Measurements from ENCODE around the gene TEX14.
A peak's percentile ranks its signal among the peaks of the same experiment; 100 is the strongest.
"Not testable (repeated sequence)": the region's sequence is repeated elsewhere in the genome, so short reads cannot be mapped to it uniquely, and the experiment has no call there.

Gene TEX14

DNA sequence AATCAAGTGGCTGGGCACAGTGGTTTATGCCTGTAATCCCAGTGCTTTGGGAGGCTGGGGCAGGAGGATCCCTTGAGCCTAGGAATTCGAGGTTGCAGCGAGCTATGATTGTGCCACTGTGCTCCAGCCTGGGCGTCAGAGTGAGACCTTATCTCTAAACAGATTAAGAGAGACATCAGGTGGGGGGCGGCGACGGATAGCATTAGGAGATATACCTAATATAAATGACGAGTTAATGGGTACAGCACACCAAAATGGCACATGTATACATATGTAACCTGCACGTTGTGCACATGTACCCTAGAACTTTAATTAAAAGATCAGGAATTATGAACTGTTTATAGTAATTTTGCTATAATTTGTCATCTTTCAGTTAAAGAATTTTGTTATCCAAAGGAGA, 10.9 kb upstream of the TEX14 start:
- DNase-seq (ENCODE audit: low spot score in 2 of 2) (no peak), ATAC-seq (replicated peaks; ENCODE audit: extremely low read depth, poor library complexity, severe bottlenecking) (no peak)
- no peak overlapping the region for H3K27ac Mint-ChIP-seq (ENCODE audit: low read depth)

DNA sequence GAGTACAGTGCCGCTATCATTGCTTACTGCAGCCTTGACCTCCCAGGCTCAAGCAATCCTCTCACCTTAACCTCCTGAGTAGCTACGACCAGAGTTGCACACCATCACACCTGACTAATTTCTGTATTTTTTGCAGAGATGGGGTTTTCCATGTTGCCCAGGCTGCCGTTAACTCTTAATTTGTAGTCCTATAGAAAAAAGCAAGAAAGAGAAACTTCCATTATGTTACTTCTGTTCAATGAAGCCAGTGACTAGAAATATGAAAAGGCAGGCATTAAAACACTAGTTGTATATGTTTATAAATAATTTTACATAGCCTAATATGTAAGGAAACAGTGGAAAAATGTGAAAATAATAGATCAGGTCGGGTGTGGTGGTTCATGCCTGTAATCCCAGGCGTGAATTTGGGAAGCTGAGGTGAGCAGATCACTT, 10.2 kb upstream of the TEX14 start:
- ATAC-seq (replicated peaks; ENCODE audit: extremely low read depth, poor library complexity, severe bottlenecking): no peak
- H3K4me3 Mint-ChIP-seq: no peak overlapping the region
- no peaks in the 10 kb centered on the region for H3K9me3 Mint-ChIP-seq
- no peaks in the 10 kb centered on the region for H3K27me3 Mint-ChIP-seq
- H3K36me3 Mint-ChIP-seq (ENCODE audit: insufficient read depth): peaks cover 19% of the 10 kb centered on the region
- peaks cover 7% of the 10 kb centered on the region for H3K4me1 Mint-ChIP-seq
- DNase-seq (ENCODE audit: low spot score in 2 of 2): no peak
- no peak overlapping the region for H3K27ac Mint-ChIP-seq (ENCODE audit: low read depth)

More for the DNA sequence above, 10.9 kb upstream of the TEX14 start:
- Mint-ChIP-seq H3K9me3 (no peaks in the 10 kb centered on the region), H3K36me3 (ENCODE audit: insufficient read depth) (peaks cover 17% of the 10 kb centered on the region), H3K27me3 (no peaks in the 10 kb centered on the region), H3K4me1 (peaks cover 7% of the 10 kb centered on the region), H3K4me3 (no peak overlapping the region)

DNA sequence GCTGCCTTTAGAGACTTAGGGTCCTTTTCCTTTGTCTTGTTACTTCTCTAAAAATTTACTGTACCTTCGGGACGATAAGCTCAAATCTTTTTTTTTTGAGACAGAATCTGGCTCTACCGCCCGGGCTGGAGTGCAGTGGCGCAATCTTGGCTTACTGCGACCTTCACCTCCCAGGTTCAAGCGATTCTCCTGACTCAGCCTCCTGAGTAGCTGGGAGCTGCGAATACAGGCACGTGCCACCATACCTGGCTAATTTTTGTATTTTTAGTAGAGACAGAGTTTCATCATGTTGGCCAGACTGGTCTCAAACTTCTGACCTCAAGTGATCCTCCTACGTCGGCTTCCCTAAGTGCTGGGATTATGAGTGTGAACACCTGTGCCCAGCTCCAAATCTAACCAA, 7.9 kb upstream of the TEX14 start:
- no peaks in the 10 kb centered on the region for H3K9me3 Mint-ChIP-seq
- H3K4me1 Mint-ChIP-seq: no peaks in the 10 kb centered on the region
- H3K36me3 Mint-ChIP-seq (ENCODE audit: insufficient read depth): peaks cover 18% of the 10 kb centered on the region
- ATAC-seq (replicated peaks; ENCODE audit: extremely low read depth, poor library complexity, severe bottlenecking): no peak
- H3K4me3 Mint-ChIP-seq: no peak overlapping the region
- DNase-seq (ENCODE audit: low spot score in 2 of 2): no peak
- H3K27ac Mint-ChIP-seq (ENCODE audit: low read depth): no peak overlapping the region
- H3K27me3 Mint-ChIP-seq: no peaks in the 10 kb centered on the region

DNA sequence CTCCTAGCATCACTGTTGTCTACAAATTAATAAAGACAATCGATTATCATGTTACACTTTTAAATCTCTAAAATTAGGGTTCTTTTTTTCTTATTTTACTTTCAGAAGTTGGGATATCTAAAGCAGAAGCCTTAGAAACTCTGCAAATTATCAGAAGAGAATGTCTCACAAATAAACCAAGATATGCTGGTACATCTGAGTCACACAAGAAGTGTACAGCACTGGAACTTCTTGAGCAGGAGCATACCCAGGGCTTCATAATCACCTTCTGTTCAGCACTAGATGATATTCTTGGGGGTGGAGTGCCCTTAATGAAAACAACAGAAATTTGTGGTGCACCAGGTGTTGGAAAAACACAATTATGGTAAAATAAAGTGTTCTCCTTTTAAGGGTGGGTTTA, 3.0 kb upstream of the TEX14 start:
- H3K36me3 Mint-ChIP-seq (ENCODE audit: insufficient read depth): peaks cover 14% of the 10 kb centered on the region
- H3K4me1 Mint-ChIP-seq: peaks cover 17% of the 10 kb centered on the region
- DNase-seq (ENCODE audit: low spot score in 2 of 2): no peak
- H3K27ac Mint-ChIP-seq (ENCODE audit: low read depth): no peak overlapping the region
- no peak overlapping the region for H3K4me3 Mint-ChIP-seq
- H3K27me3 Mint-ChIP-seq: no peaks in the 10 kb centered on the region
- ATAC-seq (replicated peaks; ENCODE audit: extremely low read depth, poor library complexity, severe bottlenecking): no peak
- no peaks in the 10 kb centered on the region for H3K9me3 Mint-ChIP-seq

DNA sequence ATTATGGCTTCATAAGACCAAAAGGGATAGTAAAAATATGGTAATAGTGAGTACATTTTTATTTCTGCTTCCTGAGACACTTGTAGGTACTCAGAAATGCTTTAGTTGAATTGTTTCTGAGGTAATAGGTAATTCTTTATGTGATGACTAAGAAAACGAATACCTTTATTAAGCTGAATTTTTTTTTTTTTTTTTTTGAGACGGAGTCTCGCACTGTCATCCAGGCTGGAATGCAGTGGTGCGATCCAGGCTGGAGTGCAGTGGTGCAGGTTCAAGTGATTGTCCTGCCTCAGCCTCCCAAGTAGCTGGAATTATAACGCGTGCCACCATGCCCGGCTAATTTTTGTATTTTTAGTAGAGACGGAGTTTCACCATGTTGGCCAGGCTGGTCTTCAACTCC, 2.5 kb upstream of the TEX14 start:
- no peak for ATAC-seq (replicated peaks; ENCODE audit: extremely low read depth, poor library complexity, severe bottlenecking)
- peaks cover 17% of the 10 kb centered on the region for H3K4me1 Mint-ChIP-seq
- H3K9me3 Mint-ChIP-seq: no peaks in the 10 kb centered on the region
- H3K27me3 Mint-ChIP-seq: no peaks in the 10 kb centered on the region
- DNase-seq (ENCODE audit: low spot score in 2 of 2): no peak
- H3K4me3 Mint-ChIP-seq: no peak overlapping the region
- H3K27ac Mint-ChIP-seq (ENCODE audit: low read depth): peak overlapping the region; percentile 90
- H3K36me3 Mint-ChIP-seq (ENCODE audit: insufficient read depth): peaks cover 10% of the 10 kb centered on the region

DNA sequence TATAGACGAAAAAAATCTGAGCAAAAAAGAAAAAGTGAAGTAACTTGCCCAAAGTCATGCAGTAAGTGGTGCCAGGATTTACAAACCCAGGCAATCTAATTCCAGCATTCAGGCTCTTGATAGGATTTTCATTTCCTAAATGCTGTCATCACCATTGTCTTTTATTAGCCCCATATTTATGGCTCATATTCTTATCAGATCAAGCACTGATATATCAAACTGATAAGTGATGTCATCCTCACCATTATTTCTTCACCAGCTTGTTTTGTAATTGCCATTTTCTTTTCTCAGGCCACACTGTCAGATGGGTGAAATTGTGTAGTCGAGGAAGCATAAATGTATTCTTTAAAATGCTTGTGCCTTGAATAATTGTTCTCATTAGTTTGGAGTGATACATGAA, 1.9 kb upstream of the TEX14 start:
- Mint-ChIP-seq H3K4me1 (peaks cover 17% of the 10 kb centered on the region), H3K4me3 (peak overlapping the region; percentile 93), H3K9me3 (no peaks in the 10 kb centered on the region), H3K27me3 (no peaks in the 10 kb centered on the region), H3K27ac (ENCODE audit: low read depth) (peak overlapping the region; percentile 90), H3K36me3 (ENCODE audit: insufficient read depth) (peaks cover 10% of the 10 kb centered on the region)
- ATAC-seq (replicated peaks; ENCODE audit: extremely low read depth, poor library complexity, severe bottlenecking) (no peak), DNase-seq (ENCODE audit: low spot score in 2 of 2) (no peak)

DNA sequence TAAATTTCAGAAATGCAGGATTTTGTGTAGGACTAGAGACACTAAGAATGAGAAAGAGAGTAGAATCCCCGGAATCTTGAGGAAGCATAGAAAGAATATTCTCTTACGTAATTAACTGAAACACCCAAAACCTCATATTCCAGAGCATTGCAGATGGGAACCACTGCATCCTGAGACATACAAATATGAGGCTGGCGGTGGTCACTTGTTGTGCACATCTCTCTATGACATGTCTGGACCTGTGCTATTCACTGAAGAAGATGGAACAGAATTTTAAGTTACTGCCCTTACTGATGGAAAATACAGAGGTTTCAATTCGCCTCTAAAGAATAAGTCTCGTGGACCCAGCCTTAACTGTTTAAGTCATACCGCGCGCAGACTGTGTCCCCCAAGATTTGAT, 1.4 kb upstream of the TEX14 start:
- Mint-ChIP-seq H3K27me3 (no peaks in the 10 kb centered on the region), H3K9me3 (no peaks in the 10 kb centered on the region), H3K36me3 (ENCODE audit: insufficient read depth) (peaks cover 10% of the 10 kb centered on the region), H3K4me3 (peak overlapping the region; percentile 93), H3K27ac (ENCODE audit: low read depth) (peak overlapping the region; percentile 90), H3K4me1 (peaks cover 17% of the 10 kb centered on the region)
- DNase-seq (ENCODE audit: low spot score in 2 of 2): no peak
- ATAC-seq (replicated peaks; ENCODE audit: extremely low read depth, poor library complexity, severe bottlenecking): no peak

DNA sequence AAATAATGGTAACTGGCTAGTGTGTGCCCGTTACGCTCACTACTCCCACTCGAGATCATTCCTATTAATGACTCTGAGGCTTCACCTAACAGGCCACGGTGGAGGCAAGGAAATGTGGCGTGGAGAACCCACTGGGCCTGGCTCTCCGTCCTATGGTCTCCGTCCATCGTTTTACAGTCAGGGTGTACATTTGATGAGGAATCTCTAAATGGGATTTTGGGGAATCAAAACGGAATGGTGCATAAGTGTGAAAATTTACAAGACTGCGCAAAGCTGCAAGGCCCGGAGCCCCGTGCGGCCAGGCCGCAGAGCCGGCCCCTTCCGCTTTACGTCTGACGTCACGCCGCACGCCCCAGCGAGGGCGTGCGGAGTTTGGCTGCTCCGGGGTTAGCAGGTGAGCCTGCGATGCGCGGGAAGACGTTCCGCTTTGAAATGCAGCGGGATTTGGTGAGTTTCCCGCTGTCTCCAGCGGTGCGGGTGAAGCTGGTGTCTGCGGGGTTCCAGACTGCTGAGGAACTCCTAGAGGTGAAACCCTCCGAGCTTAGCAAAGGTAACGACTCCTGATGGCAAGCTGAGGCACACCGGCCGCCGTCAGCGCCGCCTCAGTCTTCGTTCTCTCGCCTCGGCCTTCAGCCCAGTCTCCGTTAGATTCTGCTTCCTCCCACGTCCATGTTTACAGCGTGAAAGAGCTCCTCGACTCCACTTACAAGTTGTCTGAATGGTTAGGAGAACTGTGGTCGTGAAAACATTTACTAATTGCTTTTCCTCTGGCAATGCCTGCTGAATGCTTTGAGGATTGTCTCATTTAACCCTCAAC, 602 bp upstream of the TEX14 start, which contains the start of gene RAD51C:
TSS of gene RAD51C (plus strand) at position 364 of the 817 bp plus-strand sequence. CDS start at position 406, 42 bp downstream.
- H3K4me1 Mint-ChIP-seq: peaks cover 17% of the 10 kb centered on the region
- ATAC-seq (replicated peaks; ENCODE audit: extremely low read depth, poor library complexity, severe bottlenecking) (peak; percentile 99), DNase-seq (ENCODE audit: low spot score in 2 of 2) (peak; percentile 71 to 72)
- H3K9me3 Mint-ChIP-seq: no peaks in the 10 kb centered on the region
- H3K27ac Mint-ChIP-seq (ENCODE audit: low read depth): peak within 1 kb of the TSS; percentile 90
- H3K4me3 Mint-ChIP-seq: peak within 1 kb of the TSS; percentile 93
- no peaks in the 10 kb centered on the region for H3K27me3 Mint-ChIP-seq
- H3K36me3 Mint-ChIP-seq (ENCODE audit: insufficient read depth): peaks cover 10% of the 10 kb centered on the region

DNA sequence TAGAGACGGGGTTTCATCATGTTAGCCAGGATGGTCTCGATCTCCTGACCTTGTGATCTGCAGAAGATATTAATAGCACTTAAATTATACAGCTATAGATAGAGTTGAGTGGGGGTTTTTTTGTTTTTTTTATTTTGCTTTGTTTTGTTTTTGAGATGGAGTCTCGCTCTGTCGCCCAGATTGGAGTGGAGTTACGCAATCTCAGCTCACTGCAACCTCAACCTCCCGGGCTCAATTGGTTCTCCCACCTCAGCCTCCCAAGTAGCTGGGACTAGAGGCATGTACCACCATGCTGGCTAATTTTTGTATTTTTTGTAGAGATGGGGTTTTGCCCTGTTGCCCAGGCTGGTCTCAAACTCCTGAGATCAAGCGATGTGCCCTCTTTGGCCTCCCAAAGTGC, 1.8 kb downstream of the TEX14 start:
- not testable (repeated sequence) for H3K27me3 Mint-ChIP-seq; H3K36me3 Mint-ChIP-seq (ENCODE audit: insufficient read depth); H3K27ac Mint-ChIP-seq (ENCODE audit: low read depth); H3K9me3 Mint-ChIP-seq; ATAC-seq (replicated peaks; ENCODE audit: extremely low read depth, poor library complexity, severe bottlenecking); H3K4me3 Mint-ChIP-seq; DNase-seq (ENCODE audit: low spot score in 2 of 2)
- peaks cover 17% of the 10 kb centered on the region for H3K4me1 Mint-ChIP-seq

DNA sequence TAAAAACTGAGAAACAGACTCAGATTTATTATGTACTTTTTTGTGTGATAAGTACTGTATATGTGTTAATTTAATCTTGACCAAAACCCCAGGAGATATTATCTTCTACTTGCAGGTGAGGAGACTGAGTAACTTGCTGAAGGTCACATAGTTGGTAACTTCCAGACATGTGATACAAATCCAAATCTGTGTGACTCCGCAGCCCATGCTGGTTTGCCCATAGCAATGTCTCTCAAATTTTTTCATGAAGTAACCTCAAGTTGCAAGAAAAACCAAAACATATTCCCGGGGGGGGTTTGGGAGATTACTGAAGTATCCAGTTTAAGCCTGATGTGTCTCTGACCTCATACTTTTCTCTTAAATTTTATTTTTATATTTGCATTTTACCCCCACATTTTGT, 3.3 kb downstream of the TEX14 start:
- peaks cover 8% of the 10 kb centered on the region for H3K36me3 Mint-ChIP-seq (ENCODE audit: insufficient read depth)
- H3K9me3 Mint-ChIP-seq: no peaks in the 10 kb centered on the region
- ATAC-seq (replicated peaks; ENCODE audit: extremely low read depth, poor library complexity, severe bottlenecking) (no peak), DNase-seq (ENCODE audit: low spot score in 2 of 2) (no peak)
- H3K27ac Mint-ChIP-seq (ENCODE audit: low read depth): no peak overlapping the region
- H3K4me1 Mint-ChIP-seq: peaks cover 11% of the 10 kb centered on the region
- H3K27me3 Mint-ChIP-seq: no peaks in the 10 kb centered on the region
- H3K4me3 Mint-ChIP-seq: no peak overlapping the region

DNA sequence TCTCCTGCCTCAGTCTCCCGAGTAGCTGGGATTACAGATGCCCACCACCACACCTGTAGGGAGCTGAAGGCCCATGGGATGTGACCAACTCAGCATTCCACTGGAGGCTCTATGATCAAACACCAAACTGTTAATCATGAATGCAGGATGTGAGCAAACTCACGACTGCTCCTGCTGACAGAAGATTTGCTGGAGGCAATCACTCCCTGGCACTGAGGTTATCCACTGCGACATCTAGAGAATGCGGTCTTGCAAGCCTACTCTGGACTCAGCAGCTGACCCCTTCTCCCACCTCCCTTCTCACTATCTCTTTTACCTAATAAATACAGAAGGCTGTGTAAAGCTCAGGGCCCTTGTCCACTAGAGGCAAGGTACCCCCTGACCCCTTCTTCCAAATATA, 4.9 kb downstream of the TEX14 start:
- Mint-ChIP-seq H3K4me1 (no peaks in the 10 kb centered on the region), H3K9me3 (no peaks in the 10 kb centered on the region), H3K4me3 (no peak overlapping the region), H3K27me3 (no peaks in the 10 kb centered on the region), H3K27ac (ENCODE audit: low read depth) (no peak overlapping the region), H3K36me3 (ENCODE audit: insufficient read depth) (peaks cover 3% of the 10 kb centered on the region)
- no peak for DNase-seq (ENCODE audit: low spot score in 2 of 2)
- ATAC-seq (replicated peaks; ENCODE audit: extremely low read depth, poor library complexity, severe bottlenecking): no peak

DNA sequence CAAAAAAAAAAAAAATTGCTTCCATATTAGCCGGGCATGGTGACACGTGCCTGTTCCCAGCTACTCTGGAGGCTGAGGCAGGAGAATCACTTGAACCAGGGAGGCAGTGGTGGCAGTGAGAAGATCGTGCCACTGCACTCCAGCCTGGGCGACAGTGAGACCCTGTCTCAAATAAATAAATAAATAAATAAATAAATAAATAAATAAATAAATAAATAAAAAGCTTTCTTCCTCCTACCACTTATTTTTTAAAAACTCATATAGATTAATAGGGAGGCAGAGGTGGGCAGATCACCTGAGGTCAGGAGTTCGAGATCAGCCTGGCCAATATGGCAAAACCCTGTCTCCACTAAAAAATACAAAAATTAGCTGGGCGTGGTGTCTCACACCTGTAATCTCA, 7.4 kb downstream of the TEX14 start:
- not testable (repeated sequence) for H3K27me3 Mint-ChIP-seq; H3K4me3 Mint-ChIP-seq; DNase-seq (ENCODE audit: low spot score in 2 of 2); H3K4me1 Mint-ChIP-seq; H3K36me3 Mint-ChIP-seq (ENCODE audit: insufficient read depth); ATAC-seq (replicated peaks; ENCODE audit: extremely low read depth, poor library complexity, severe bottlenecking); H3K27ac Mint-ChIP-seq (ENCODE audit: low read depth); H3K9me3 Mint-ChIP-seq

DNA sequence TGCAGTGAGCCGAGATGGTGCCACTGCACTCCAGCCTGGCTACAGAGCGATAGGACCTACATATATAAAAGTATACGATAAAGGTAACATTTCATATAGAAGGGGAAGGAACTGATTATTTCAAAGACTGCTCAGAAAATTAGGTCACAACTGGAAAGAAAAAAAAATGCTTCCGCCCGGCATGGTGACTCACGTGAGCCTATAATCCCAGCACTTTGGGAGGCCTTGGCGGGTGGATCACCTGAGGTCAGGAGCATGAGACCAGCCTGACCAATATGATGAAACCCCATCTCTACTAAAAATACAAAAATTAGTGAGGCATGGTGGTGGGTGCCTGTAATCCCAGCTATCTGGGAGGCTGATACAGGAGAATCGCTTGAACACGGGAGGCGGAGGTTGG, 7.8 kb downstream of the TEX14 start:
- ATAC-seq (replicated peaks; ENCODE audit: extremely low read depth, poor library complexity, severe bottlenecking) (no peak), DNase-seq (ENCODE audit: low spot score in 2 of 2) (no peak)
- H3K4me3 Mint-ChIP-seq: no peak overlapping the region
- no peak overlapping the region for H3K27ac Mint-ChIP-seq (ENCODE audit: low read depth)
- no peaks in the 10 kb centered on the region for H3K27me3 Mint-ChIP-seq
- H3K9me3 Mint-ChIP-seq: no peaks in the 10 kb centered on the region
- peaks cover 3% of the 10 kb centered on the region for H3K36me3 Mint-ChIP-seq (ENCODE audit: insufficient read depth)
- H3K4me1 Mint-ChIP-seq: no peaks in the 10 kb centered on the region

All from central memory CD8-positive, alpha-beta T cell (primary cell).